HG03095 (cell line): ENCODE measurements around the gene SEMA5A.

Experiments used
- ATAC-seq: cut with Tn5 transposase; IDR thresholded peaks from one replicate; pipeline ENCODE4 v1.9.1; 2021; ENCODE audit warnings: moderate library complexity; ENCODE audit not compliant: unreplicated experiment

SEMA5A gene

DNA sequence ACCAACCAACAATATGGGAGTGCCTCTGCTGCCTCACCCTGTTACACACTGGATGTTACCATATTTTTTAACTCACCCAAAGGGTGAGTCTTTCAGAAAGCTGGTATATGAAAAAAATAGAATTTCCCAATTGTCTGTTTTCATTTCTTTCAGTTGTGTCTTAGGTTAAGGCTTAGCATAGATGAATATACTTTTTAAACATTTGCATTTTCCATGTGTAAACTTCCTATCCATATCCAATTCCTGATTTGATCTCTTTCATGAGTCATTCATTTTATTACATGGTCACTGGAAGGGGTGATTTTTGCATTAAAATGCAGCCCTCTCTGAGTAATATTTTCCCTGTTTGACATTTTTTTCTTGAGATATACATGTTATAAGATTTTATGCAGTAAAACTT, 406.5 kb downstream of the SEMA5A start:
- ATAC-seq = no peak

GRCh38 chr5:9128136-9128535, 417.7 kb downstream of the SEMA5A start:
- no peak for ATAC-seq

DNA sequence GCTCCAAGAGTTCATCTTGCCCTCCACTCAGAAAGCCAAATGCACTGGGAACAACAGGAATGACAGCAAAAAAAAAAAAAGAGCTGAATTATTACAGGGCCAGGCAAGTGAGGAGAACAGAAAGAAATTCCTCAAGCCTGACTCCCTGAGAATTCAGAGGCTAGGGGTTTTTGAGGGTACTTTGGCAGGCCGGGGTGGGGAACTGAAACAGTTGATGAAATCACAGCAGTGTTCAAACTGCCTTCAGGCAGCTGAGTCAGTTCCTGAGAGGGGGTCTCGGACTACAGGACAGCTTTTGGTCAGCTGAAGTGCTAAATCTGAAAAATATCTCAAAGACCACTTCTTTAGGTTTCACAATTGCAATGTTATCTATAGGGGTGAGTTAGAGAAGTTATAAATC, 419.4 kb downstream of the SEMA5A start:
- no peak for ATAC-seq

DNA sequence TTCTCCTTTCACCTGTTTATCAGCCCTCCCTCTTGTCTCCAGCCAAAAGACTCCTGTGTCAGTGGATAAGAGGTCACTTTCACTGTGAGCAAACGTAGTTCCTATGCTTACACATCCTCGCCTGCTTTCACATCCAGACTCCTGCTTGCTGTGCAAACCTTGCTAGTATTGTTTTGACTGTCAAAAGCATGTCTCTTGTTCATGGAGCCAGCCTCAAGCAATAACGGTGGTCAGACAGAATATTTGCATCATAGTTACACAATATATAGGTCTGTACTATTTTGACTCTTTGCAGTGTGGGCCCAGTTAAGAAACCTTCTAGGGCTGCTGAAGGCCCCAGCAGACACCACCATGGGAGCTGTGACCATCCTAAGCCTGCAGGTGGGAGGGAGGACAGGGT, 420.0 kb downstream of the SEMA5A start:
- peak; percentile 83 for ATAC-seq

- ATAC-seq = no peak
These were observed 421.0 kb downstream of the SEMA5A start for GRCh38 chr5:9124838-9125237.

DNA sequence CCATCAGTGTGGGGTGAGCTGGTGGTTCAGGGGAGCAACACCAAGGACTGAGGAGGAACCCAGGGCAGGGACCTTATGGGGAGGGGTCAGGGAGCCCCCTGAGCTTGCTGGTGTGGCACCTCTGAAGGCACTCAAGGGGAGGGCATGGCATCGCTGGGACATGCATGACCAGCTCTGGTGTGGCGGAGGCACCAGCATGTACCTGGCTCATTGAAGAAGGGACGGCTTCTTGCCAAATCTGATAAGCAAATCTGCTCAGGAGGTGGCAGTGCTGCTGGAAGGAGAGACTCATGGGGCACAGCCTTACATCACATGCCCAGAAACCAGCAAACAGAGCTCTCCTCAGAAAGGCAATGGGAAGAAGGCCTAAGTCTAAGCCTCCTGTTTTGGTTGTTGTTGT, 421.8 kb downstream of the SEMA5A start:
- ATAC-seq = no peak

- no peak for ATAC-seq
These were observed 423.3 kb downstream of the SEMA5A start for GRCh38 chr5:9122528-9122927.

GRCh38 chr5:9121597-9121996, 424.3 kb downstream of the SEMA5A start:
- no peak for ATAC-seq

DNA sequence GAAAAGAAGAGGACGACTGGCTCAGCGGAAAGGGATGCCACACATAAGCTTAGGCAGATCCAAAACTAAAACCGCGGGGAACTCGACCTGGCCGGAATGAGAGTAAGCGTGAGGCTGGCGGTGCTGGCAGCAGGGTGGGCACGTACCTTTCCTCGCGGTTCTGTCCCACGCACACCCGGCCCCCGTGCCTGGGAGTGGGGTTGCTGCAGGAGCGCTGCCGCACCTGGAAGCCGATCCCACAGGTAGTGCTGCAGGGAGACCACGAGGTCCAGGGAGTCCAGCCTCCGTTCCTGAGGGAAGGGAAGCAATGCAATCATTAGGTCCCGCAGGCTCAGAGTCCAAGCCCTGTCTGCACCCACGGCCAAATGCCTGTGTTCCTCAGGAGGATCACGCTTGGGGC, 427.0 kb downstream of the SEMA5A start:
- no peak for ATAC-seq

GRCh38 chr5:9115093-9115492, 430.8 kb downstream of the SEMA5A start:
- no peak for ATAC-seq

GRCh38 chr5:9112520-9113291, 433.2 kb downstream of the SEMA5A start:
- no peak for ATAC-seq

GRCh38 chr5:9108162-9108561, 437.7 kb downstream of the SEMA5A start:
- ATAC-seq = no peak

- ATAC-seq = no peak
These were observed 440.0 kb downstream of the SEMA5A start for GRCh38 chr5:9105851-9106250.

- no peak for ATAC-seq
These were observed 441.1 kb downstream of the SEMA5A start for GRCh38 chr5:9104571-9105339.

- no peak for ATAC-seq
These were observed 442.6 kb downstream of the SEMA5A start for GRCh38 chr5:9103290-9103689.

DNA sequence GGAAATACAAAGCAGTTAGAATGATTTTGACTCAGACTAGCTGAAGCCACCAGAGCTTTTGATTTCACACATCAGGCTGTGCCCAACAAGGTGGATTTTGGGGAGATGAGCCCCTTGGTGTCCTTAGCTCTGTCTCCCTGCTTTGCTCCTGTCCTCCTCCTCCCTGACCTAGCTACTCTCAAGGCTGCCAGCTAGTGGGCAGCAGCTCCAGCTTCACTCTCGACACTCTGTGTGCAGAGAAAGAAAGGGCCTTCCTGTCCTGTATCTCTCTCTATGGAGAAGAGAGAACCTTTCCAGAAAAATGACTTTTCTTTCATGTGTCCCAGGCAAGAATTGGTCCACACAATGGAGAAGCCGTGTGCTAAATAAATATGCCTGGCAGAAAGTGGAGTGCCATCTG, 446.2 kb downstream of the SEMA5A start:
- no peak for ATAC-seq

DNA sequence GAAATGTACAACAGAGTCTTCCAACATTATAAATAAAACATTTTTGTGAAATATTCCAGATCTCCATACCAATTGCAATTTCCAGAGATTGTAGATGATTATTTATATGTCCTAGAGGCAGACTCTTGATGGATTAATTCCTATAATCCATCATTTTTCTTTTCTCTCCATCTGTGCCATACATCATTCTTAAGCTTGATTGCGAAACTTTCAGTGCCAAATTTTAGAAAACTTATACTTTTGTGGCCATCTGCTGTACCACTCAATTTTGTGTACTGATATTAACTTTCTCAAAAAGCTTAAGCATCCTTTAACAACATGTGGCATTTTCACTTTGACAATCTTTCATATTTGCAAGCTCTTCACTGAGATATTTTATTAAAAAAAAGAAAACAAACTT, 446.9 kb downstream of the SEMA5A start:
- no peak for ATAC-seq

DNA sequence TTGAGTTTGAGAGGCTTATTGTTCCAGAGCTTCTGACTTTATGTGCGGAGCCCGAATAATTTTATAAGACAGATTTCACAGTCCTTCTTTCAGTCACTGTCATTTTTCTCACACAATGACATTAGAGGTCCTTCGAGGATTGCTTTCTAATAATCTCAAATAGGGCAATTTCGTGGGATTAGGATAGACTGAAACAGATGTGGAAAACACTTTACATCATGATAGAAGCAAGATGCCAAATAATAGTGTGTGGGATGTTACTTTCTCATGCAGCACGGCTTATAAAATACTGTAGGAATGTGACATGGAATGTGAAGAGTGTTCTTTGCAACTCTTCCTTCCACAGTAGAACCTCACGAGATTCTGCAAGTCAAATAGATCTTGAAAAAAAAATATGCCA, 451.3 kb downstream of the SEMA5A start:
- ATAC-seq = no peak

GRCh38 chr5:9091896-9092662, 453.8 kb downstream of the SEMA5A start:
- ATAC-seq = no peak

GRCh38 chr5:9090381-9091026, 455.4 kb downstream of the SEMA5A start:
- no peak for ATAC-seq

GRCh38 chr5:9089893-9090292, 456.0 kb downstream of the SEMA5A start:
- ATAC-seq = no peak
